Heart left ventricle (tissue), 16 donors: ENCODE measurements around the gene FOXN1. TPM values are rescaled to one million over a fixed set of nuclear protein-coding genes. Genes with fewer than 3 reads are reported as not detected.
"Not testable (repeated sequence)": the region's sequence is repeated elsewhere in the genome, so short reads cannot be mapped to it uniquely, and the experiment has no call there.

ENCODE experiments used
- ATAC-seq, 4 donors: fragments of 200-7000 bp; cut with Tn5 transposase; one replicate each; pipeline ENCODE4 v1.9.1; 2020 to 2022; ENCODE audit warnings: moderate library complexity in 4 of 4, mild to moderate bottlenecking in 3 of 4, moderate number of reproducible peaks in 1 of 4
- DNase-seq, 5 donors: peaks; one replicate each; pipeline ENCODE4 v3.0.0-alpha.2; 2020
- H3K27ac ChIP-seq, 12 donors: fragments of 200-600 bp; sonication (generic) in 4 of 12; one replicate each; pipeline versions ENCODE4 v1.5.0 to v1.8.0; 2016 to 2022; ENCODE audit warnings: mild to moderate bottlenecking in 2 of 12
- H3K27me3 ChIP-seq, 9 donors: fragments of 200-600 bp; sonication (generic) in 2 of 9; one replicate each; pipeline versions ENCODE4 v1.5.1 to v1.8.0; 2016 to 2022; ENCODE audit warnings: mild to moderate bottlenecking in 3 of 9
- H3K36me3 ChIP-seq, 9 donors: fragments of 200-600 bp; sonication (generic) in 2 of 9; one replicate each; pipeline versions ENCODE4 v1.5.0 to v1.8.0; 2018 to 2022; ENCODE audit warnings: mild to moderate bottlenecking in 2 of 9
- H3K4me1 ChIP-seq, 12 donors: fragments of 200-600 bp; sonication (generic) in 4 of 12; one replicate each; pipeline versions ENCODE4 v1.5.0 to v1.8.0; 2016 to 2022; ENCODE audit warnings: mild to moderate bottlenecking in 3 of 12
- H3K4me3 ChIP-seq, 12 donors: fragments of 200-600 bp; sonication (generic) in 4 of 12; one replicate each; pipeline versions ENCODE4 v1.5.0 to v1.8.0; 2017 to 2022; ENCODE audit warnings: mild to moderate bottlenecking in 9 of 12, moderate library complexity in 4 of 12
- H3K9me3 ChIP-seq, 12 donors: fragments of 200-600 bp; sonication (generic) in 4 of 12; one replicate each; pipeline versions ENCODE4 v1.5.0 to v1.8.0; 2016 to 2022; ENCODE audit warnings: mild to moderate bottlenecking in 1 of 12
- POLR2A ChIP-seq, 2 donors: fragments of 450-650 bp; IDR thresholded peaks; one replicate each; pipeline ENCODE4 v1.6.1; 2017; ENCODE audit warnings: antibody characterized with exemption in 2 of 2, mild to moderate bottlenecking in 2 of 2, moderate library complexity in 2 of 2
- WGBS, 4 donors: extraction: QIAGEN DNeasy Blood & Tissue Kit in 2 of 4; methylation state at CpG; one replicate each; pipeline versions ENCODE4 v1.1.5 to v1.1.7; 2013 to 2018; 5-methylcytosine and 5-hydroxymethylcytosine counted together
- intact Hi-C, 10 donors: fragments of 100-400 bp; cut with DNase I; formaldehyde crosslinking; loops; one replicate each; pipeline versions ENCODE4 v1.11.1 to v1.14.2; 2022
- polyA plus RNA-seq, 2 donors: library from polyadenylated mRNA; stranded (reverse); fragments of 200-250 nt; gene quantifications; one replicate each; pipeline ENCODE4 v1.2.3, GENCODE V29; 2013
- total RNA-seq, 9 donors: library from RNA; depleted of rRNA in 2 of 9; stranded (reverse); fragments of >200 nt in 2 of 9; fragmentation: NEBNext Ultra II Directional in 3 of 9; extraction: Animal tissue kit (Norgen Biotek cat#: 25700) in 3 of 9; gene quantifications; one replicate each; pipeline versions ENCODE4 v1.1.0 to v1.2.4, GENCODE V29; 2016 to 2023
- TF ChIP-seq, protein P1 (sequence below), 12 donors: fragments of 200-600 bp; sonication (generic) in 4 of 12; IDR thresholded peaks; one replicate each; pipeline versions ENCODE4 v1.5.0 to v1.8.0; 2018 to 2022; ENCODE audit warnings: antibody characterized with exemption in 12 of 12, mild to moderate bottlenecking in 5 of 12
- donor health status: ischemic (EF 13 %, LVEDD 7.1; RV severe dilation, severe dysfunction).
- donor health status: healthy with polysubstance abuse.
- donor health status: DM: no; HTN: yes; CAD: no.
- donor health status: DM: no; HTN: no; CAD: no.
- donor health status: ischemic (EF 25% LVEDD 6.9; RV normal size, moderate dysfunction).
- donor health status: ischemic (EF 25% LVEDD 5.7; RV mildly dilated, moderate dysfunction).
- donor health status: healthy.
- donor health status: DM: yes; HTN: yes; CAD: no.
- donor health status: ischemic (EF 35%, LVEDD 5.7; RV mildly dilated, moderate dysfunction).
- donor health status: nonischemic (EF 11% LVEDD 7.7; RV severe dilation, severe dysfunction).
- donor health status: DM: yes; HTN: yes; CAD: no.
- donor health status: PGD.
- donor health status: ischemic (EF 29% LVEDD 5.4; RV normal size, mild dysfunction).
- donor health status: nonischemic (EF 23%, LVEDD 6.1; RV moderate dilation, normal function).

The FOXN1 gene
- total and polyA plus RNA-seq, 11 donors = not detected

DNA sequence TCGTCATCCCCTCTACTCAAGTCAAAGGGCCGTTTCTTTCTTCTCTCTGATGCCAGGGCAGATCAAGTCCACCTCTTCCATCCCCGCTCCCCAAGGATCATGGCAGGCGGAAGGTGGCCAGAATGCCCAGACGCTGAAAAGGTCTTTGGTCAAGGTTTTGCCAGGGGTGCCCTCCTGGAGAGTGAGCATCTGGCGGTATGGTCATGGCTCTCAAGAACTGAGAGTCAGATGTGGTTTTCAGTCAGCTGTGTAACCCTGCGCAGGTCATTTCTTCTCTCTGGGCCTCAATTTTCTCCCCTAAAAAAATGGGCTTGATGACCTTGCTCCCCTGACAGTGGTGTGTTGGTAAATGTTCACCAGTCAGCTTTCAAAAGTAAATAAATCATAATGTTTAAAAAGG, 12.4 kb downstream of the FOXN1 start:
- WGBS, 4 donors = 80 to 91% (median 84%) methylated on average over 7 of the region's 7 CpGs
- H3K27ac ChIP-seq = no peak overlapping the region
- intact Hi-C loops = no loop called here
- peaks cover 0 to 14% (median 2%) of the 10 kb centered on the region in 9 donors for H3K27me3 ChIP-seq
- no peak for DNase-seq
- no peaks in the 10 kb centered on the region for H3K9me3 ChIP-seq
- no peak overlapping the region for H3K4me3 ChIP-seq
- no peaks in the 10 kb centered on the region for H3K36me3 ChIP-seq
- no peak for TF ChIP-seq POLR2A (IDR thresholded peaks at IDR 0.05)
- TF ChIP-seq, protein P1, sequence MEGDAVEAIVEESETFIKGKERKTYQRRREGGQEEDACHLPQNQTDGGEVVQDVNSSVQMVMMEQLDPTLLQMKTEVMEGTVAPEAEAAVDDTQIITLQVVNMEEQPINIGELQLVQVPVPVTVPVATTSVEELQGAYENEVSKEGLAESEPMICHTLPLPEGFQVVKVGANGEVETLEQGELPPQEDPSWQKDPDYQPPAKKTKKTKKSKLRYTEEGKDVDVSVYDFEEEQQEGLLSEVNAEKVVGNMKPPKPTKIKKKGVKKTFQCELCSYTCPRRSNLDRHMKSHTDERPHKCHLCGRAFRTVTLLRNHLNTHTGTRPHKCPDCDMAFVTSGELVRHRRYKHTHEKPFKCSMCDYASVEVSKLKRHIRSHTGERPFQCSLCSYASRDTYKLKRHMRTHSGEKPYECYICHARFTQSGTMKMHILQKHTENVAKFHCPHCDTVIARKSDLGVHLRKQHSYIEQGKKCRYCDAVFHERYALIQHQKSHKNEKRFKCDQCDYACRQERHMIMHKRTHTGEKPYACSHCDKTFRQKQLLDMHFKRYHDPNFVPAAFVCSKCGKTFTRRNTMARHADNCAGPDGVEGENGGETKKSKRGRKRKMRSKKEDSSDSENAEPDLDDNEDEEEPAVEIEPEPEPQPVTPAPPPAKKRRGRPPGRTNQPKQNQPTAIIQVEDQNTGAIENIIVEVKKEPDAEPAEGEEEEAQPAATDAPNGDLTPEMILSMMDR (IDR thresholded peaks at IDR 0.05) = no peak
- no peaks in the 10 kb centered on the region for H3K4me1 ChIP-seq
- no peak for ATAC-seq

DNA sequence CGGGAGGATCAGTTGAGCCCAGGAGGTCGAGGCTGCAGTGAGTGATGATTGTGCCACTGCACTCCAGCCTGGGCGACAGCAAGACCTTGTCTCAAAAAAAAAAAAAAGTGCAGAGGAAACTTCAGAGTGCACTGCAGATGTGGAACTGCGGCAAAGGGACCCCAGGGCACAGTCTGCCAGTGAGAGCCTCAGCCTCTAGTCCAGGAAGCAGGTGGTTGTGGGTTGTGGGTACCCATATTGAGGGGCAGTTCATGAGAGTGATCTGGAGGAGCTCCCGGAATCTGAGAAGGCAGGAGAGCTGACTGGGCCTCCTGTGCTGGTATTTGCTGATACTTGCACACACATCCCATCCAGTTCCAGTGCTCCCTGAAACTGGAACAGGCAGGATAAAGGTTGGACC, 13.1 kb downstream of the FOXN1 start:
- WGBS, 4 donors = 70 to 79% (median 76%) methylated on average over 5 of the region's 5 CpGs
- peak in 1 of 5 donors; percentile 0 for DNase-seq
- intact Hi-C loops = no loop called here
- Histone ChIP-seq H3K27ac (no peak overlapping the region), H3K36me3 (no peaks in the 10 kb centered on the region), H3K4me1 (no peaks in the 10 kb centered on the region), H3K27me3 (peaks cover 0 to 9% (median 0%) of the 10 kb centered on the region in 9 donors), H3K4me3 (no peak overlapping the region), H3K9me3 (no peaks in the 10 kb centered on the region)
- TF ChIP-seq, protein P1 (IDR thresholded peaks at IDR 0.05) = no peak
- TF ChIP-seq POLR2A (IDR thresholded peaks at IDR 0.05) = no peak
- no peak for ATAC-seq

DNA sequence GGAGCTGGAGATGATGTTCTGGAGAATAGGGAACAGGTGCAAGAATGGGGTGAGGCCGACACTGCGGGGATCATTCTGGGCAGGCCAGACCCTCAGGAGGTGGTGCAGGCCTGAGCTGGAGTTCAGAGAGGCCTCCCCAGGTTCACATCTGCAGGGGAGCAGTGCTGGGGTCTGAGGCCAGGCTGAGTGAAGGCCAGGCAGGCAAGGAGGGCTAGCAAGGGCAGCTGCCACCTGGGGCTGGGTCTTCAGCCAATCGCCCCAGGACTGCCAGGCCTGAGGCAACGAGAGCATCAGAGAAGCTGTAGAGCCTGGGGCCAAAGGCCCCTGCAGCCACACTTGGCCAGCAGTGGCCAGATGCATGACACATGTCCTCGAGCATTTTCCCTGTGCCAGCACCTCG, 14.5 kb downstream of the FOXN1 start:
- TF ChIP-seq POLR2A (IDR thresholded peaks at IDR 0.05) = no peak
- TF ChIP-seq, protein P1 (IDR thresholded peaks at IDR 0.05) = no peak
- Histone ChIP-seq H3K36me3 (no peaks in the 10 kb centered on the region), H3K27ac (no peak overlapping the region), H3K27me3 (peaks cover 0 to 5% (median 0%) of the 10 kb centered on the region in 9 donors), H3K4me1 (no peaks in the 10 kb centered on the region), H3K9me3 (no peaks in the 10 kb centered on the region), H3K4me3 (no peak overlapping the region)
- DNase-seq (peak in 1 of 5 donors; percentile 47), ATAC-seq (no peak)
- WGBS, 4 donors = 80 to 85% (median 82%) methylated on average over 6 of the region's 6 CpGs
- intact Hi-C loops = no loop called here

DNA sequence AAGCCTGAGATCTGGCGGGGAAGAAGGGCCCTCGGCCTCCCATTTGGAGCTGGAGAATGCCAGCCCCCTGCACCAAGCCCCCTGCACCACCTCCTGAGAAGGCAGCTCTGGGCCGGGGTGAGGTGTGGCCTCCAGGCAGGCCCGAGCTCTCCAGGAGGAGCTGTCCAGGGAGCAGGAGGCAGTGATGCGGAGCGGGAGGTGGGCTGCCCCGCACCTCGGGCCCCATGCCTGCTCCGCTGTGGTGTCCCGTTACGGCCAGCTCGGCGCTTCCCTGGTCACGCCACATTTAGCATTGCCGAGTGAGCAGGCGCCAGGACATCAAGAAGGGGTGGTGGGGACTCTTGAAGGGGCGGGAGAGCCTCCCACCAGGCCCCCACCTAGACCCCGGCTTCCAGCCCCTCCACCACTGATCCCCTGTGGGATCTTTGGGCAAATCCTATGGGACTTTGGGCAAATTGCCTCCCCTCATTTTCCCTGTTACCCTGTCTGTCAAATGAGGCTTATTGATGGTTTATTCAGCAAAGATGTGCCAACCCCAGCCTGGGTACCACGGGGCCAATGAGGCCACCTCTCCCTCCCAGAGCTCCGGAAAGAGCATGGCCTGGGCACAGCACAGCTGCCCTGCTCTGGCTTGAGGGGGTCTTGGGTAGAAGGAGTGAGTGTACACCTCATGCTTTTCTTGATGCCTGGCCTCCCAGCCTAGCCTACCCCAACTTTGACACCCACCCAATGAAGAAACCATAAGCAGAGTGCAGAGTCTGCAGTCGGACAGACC, 15.3 kb downstream of the FOXN1 start:
- H3K36me3 ChIP-seq = no peaks in the 10 kb centered on the region
- ATAC-seq = peak in 1 of 4 donors; percentile 25
- 50 to 74% (median 56%) methylated on average over 6 to 21 of the region's 21 CpGs for WGBS, 4 donors
- peak in 1 of 5 donors; percentile 53 for DNase-seq
- intact Hi-C loops = no loop called here
- TF ChIP-seq, protein P1 (IDR thresholded peaks at IDR 0.05) = no peak
- TF ChIP-seq POLR2A (IDR thresholded peaks at IDR 0.05) = no peak
- H3K27ac ChIP-seq = no peak overlapping the region
- H3K9me3 ChIP-seq = no peaks in the 10 kb centered on the region
- H3K4me3 ChIP-seq = no peak overlapping the region
- H3K4me1 ChIP-seq = no peaks in the 10 kb centered on the region
- H3K27me3 ChIP-seq = peaks cover 0 to 5% (median 0%) of the 10 kb centered on the region in 9 donors

DNA sequence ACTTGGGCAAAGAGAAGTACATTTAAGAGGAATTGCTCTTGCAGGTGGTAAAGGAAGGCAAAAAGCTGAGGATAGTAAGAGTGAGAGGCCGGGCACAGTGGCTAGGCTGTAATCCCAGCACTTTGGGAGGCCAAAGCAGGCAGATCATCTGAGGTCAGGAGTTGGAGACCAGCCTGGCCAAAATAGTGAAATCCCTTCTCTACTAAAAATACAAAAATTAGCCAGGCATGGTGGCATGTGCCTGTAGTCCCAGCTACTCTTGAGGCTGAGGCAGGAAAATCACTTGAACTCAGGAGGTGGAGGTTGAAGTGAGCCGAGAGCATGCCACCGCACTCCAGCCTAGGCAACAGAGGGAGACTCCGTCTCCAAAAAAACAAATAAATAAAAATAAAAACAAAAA, 16.1 kb downstream of the FOXN1 start:
- H3K27me3 ChIP-seq, H3K4me1 ChIP-seq, H3K36me3 ChIP-seq, ATAC-seq, H3K27ac ChIP-seq, H3K9me3 ChIP-seq, intact Hi-C loops, H3K4me3 ChIP-seq: not testable (repeated sequence)
- DNase-seq = peak in 1 of 5 donors; percentile 3
- WGBS, 4 donors = 90 to 93% (median 92%) methylated on average over 4 of the region's 4 CpGs
